DOHH2 (cell line): ENCODE measurements around the gene LAMP2.
"Not testable (repeated sequence)": the region's sequence is repeated elsewhere in the genome, so short reads cannot be mapped to it uniquely, and the experiment has no call there.

Source experiments
- H3F3A ChIP-seq: fragments of 200-600 bp; sonication (generic), shearing (Covaris generic); 2 replicates; pipeline ENCODE4 v1.6.0; 2016; ENCODE audit warnings: antibody characterized with exemption, mild to moderate bottlenecking; ENCODE audit not compliant: control insufficient read depth, insufficient read depth
- H3K27ac ChIP-seq: fragments of 200-600 bp; sonication (generic); 2 replicates; pipeline ENCODE4 v1.5.1; 2014; ENCODE audit warnings: low read depth, mild to moderate bottlenecking, low read length, moderate library complexity
- H3K27me3 ChIP-seq: fragments of 200-600 bp; sonication (generic); 2 replicates; pipeline ENCODE4 v1.6.1; 2014; ENCODE audit warnings: mild to moderate bottlenecking, low read length, mixed read lengths; ENCODE audit not compliant: control insufficient read depth
- H3K36me3 ChIP-seq: fragments of 200-600 bp; sonication (generic); 2 replicates; pipeline ENCODE4 v1.6.1; 2014; ENCODE audit warnings: mild to moderate bottlenecking, low read length, moderate library complexity, mixed read lengths; ENCODE audit not compliant: control insufficient read depth
- H3K4me1 ChIP-seq: fragments of 200-600 bp; sonication (generic); 2 replicates; pipeline ENCODE4 v1.6.1; 2014; ENCODE audit warnings: mild to moderate bottlenecking, low read length, mixed read lengths; ENCODE audit not compliant: control insufficient read depth
- H3K4me2 ChIP-seq: fragments of 200-600 bp; sonication (generic); 2 replicates; pipeline ENCODE4 v1.6.0; 2014; ENCODE audit warnings: mild to moderate bottlenecking, low read length, moderate library complexity
- H3K4me3 ChIP-seq: fragments of 200-600 bp; sonication (generic); 2 replicates; pipeline ENCODE4 v1.5.1; 2014; ENCODE audit warnings: mild to moderate bottlenecking, low read length, mixed read lengths
- H3K79me2 ChIP-seq: fragments of 200-600 bp; sonication (generic); 2 replicates; pipeline ENCODE4 v1.6.1; 2014; ENCODE audit warnings: mild to moderate bottlenecking, low read length, mixed read lengths; ENCODE audit not compliant: control insufficient read depth
- H3K9me2 ChIP-seq: fragments of 200-600 bp; sonication (generic); replicated peaks from 2 replicates; pipeline ENCODE4 v1.6.1; 2014; ENCODE audit warnings: mild to moderate bottlenecking, low read length, mixed read lengths; ENCODE audit not compliant: control insufficient read depth
- H3K9me3 ChIP-seq: fragments of 200-600 bp; sonication (generic); 2 replicates; pipeline ENCODE4 v1.6.1; 2014; ENCODE audit warnings: antibody characterized with exemption, low read length, mixed read lengths; ENCODE audit not compliant: control insufficient read depth, insufficient read depth
- H4K20me1 ChIP-seq: fragments of 200-600 bp; sonication (generic); 2 replicates; pipeline ENCODE4 v1.6.0; 2014; ENCODE audit warnings: low read depth, mild to moderate bottlenecking, antibody characterized with exemption, low read length, moderate library complexity; ENCODE audit not compliant: control insufficient read depth, insufficient read depth
- EZH2phosphoT487 ChIP-seq: fragments of 200-600 bp; sonication (generic); IDR thresholded peaks from 2 replicates; pipeline ENCODE4 v1.6.1; 2017; ENCODE audit warnings: borderline replicate concordance, mild to moderate bottlenecking, antibody characterized with exemption, low read length, moderate library complexity, mixed read lengths
- TF ChIP-seq, protein P1 (sequence below): fragments of 200-600 bp; sonication (generic); IDR thresholded peaks from one replicate; pipeline ENCODE4 v1.5.1; 2014; ENCODE audit warnings: antibody characterized with exemption, mild to moderate bottlenecking, low read depth, low read length; ENCODE audit not compliant: poor library complexity, severe bottlenecking

Gene LAMP2

DNA sequence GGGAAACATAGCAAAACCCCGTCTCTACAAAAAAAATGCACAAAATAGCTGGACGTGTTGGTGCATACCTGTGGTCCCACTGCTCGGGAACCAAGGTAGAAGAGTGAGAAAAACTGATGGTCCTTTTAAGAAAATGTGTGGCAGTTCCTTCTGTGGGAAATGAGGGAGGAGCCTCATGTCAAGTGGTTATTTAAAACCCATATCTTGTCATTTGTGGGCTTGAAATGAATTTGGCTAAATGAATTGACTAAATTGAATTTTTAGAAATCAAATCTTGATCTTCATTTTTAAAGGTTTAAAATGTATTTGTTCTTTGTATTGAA, 16.2 kb upstream of the LAMP2 start:
- Histone ChIP-seq H3K27ac (no peak overlapping the region), H4K20me1 (no peaks in the 10 kb centered on the region), H3K9me3 (no peaks in the 10 kb centered on the region), H3K9me2 (no peaks in the 10 kb centered on the region), H3K27me3 (no peaks in the 10 kb centered on the region), H3K36me3 (no peaks in the 10 kb centered on the region), H3K79me2 (no peaks in the 10 kb centered on the region), H3F3A (no peaks in the 10 kb centered on the region), H3K4me3 (peak overlapping the region; percentile 60), H3K4me2 (peak overlapping the region; percentile 76), H3K4me1 (peaks cover 13% of the 10 kb centered on the region)
- TF ChIP-seq, protein P1, sequence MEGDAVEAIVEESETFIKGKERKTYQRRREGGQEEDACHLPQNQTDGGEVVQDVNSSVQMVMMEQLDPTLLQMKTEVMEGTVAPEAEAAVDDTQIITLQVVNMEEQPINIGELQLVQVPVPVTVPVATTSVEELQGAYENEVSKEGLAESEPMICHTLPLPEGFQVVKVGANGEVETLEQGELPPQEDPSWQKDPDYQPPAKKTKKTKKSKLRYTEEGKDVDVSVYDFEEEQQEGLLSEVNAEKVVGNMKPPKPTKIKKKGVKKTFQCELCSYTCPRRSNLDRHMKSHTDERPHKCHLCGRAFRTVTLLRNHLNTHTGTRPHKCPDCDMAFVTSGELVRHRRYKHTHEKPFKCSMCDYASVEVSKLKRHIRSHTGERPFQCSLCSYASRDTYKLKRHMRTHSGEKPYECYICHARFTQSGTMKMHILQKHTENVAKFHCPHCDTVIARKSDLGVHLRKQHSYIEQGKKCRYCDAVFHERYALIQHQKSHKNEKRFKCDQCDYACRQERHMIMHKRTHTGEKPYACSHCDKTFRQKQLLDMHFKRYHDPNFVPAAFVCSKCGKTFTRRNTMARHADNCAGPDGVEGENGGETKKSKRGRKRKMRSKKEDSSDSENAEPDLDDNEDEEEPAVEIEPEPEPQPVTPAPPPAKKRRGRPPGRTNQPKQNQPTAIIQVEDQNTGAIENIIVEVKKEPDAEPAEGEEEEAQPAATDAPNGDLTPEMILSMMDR: no peak
- TF ChIP-seq EZH2phosphoT487: no peak

DNA sequence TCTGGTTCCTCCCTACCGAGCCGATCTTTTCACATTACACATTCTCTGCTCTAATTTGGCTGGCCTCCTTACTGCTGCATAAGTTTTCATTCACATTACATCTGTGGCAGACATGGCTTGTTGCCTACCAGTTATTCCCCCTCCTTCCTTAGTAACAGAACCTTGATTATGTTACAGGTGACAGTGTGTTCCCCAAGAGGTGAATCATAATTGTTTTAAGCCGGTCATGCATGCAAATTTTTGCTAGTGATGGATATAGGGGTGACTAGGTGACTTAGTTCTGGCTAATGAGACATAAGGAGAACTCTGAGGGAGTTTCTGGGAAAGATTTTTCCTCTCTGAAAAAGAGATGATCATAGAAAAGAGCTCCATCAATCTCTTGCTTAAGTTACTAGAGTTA, 8.4 kb upstream of the LAMP2 start:
- TF ChIP-seq, protein P1: no peak
- TF ChIP-seq EZH2phosphoT487: no peak
- Histone ChIP-seq H3F3A (no peaks in the 10 kb centered on the region), H3K9me3 (no peaks in the 10 kb centered on the region), H3K4me3 (no peak overlapping the region), H3K27me3 (no peaks in the 10 kb centered on the region), H3K27ac (no peak overlapping the region), H3K79me2 (no peaks in the 10 kb centered on the region), H3K36me3 (no peaks in the 10 kb centered on the region), H3K9me2 (no peaks in the 10 kb centered on the region), H3K4me1 (no peaks in the 10 kb centered on the region), H4K20me1 (no peaks in the 10 kb centered on the region), H3K4me2 (no peak overlapping the region)

DNA sequence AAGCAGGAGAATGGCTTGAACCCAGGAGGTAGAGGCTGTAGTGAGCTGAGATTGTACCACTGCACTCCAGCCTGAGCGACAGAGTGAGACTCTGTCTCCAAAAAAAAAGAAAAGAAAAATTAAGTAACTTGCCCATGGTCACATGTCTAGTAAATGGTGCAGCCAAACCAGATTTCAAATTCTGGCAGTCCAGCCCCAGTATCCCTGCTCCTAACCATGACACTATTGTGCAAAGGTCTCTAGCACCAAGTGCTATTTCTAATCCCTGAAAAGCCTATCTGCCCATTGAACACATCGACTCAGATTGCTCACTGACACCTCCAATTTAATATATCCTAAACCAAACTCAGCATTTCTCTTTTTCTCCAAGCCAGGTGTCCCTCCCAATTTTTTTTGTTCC, 7.6 kb upstream of the LAMP2 start:
- Histone ChIP-seq H3K27me3 (no peaks in the 10 kb centered on the region), H3F3A (no peaks in the 10 kb centered on the region), H3K9me2 (no peaks in the 10 kb centered on the region), H3K9me3 (no peaks in the 10 kb centered on the region), H3K4me3 (no peak overlapping the region), H3K36me3 (no peaks in the 10 kb centered on the region), H3K27ac (no peak overlapping the region), H3K79me2 (no peaks in the 10 kb centered on the region), H3K4me2 (no peak overlapping the region), H4K20me1 (no peaks in the 10 kb centered on the region), H3K4me1 (no peaks in the 10 kb centered on the region)
- TF ChIP-seq, protein P1: no peak
- no peak for TF ChIP-seq EZH2phosphoT487

DNA sequence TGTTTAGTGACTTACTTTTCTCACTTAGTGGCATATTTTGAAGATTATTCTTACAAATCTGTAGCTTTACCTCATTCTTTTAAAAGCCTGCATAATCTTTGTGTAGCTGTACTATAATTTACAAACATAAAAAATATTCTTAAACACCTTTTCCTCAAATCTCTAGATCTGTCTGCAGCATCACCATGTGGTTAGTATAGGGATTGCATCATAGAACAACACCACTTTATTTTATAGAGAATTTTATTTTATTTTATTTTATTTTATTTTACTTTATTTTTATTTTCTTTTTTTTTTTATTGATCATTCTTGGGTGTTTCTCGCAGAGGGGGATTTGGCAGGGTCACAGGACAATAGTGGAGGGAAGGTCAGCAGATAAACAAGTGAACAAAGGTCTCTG, 6.4 kb upstream of the LAMP2 start:
- not testable (repeated sequence) for H3K9me3 ChIP-seq, H3K4me2 ChIP-seq, H3K36me3 ChIP-seq, H3K4me3 ChIP-seq, H3K4me1 ChIP-seq, H3K79me2 ChIP-seq, H3K27me3 ChIP-seq, H3K9me2 ChIP-seq, H3K27ac ChIP-seq, H3F3A ChIP-seq, H4K20me1 ChIP-seq
